ENCODE data around the gene SULT4A1.

The SULT4A1 gene

GRCh38 chr22:43802897-43803495 is 59.3 kb downstream of the SULT4A1 start:
- DNase-seq (ENCODE audit: low spot score): no peak

- no peak for DNase-seq (ENCODE audit: low spot score)
Measured at GRCh38 chr22:43800970-43801369, 61.3 kb downstream of the SULT4A1 start.

GRCh38 chr22:43798492-43798891 is 63.8 kb downstream of the SULT4A1 start:
- DNase-seq (ENCODE audit: low spot score): no peak

GRCh38 chr22:43796567-43796966 is 65.7 kb downstream of the SULT4A1 start:
- DNase-seq (ENCODE audit: low spot score): peak; percentile 60

- no peak for DNase-seq (ENCODE audit: low spot score)
Measured at GRCh38 chr22:43795320-43795719, 67.0 kb downstream of the SULT4A1 start.

GRCh38 chr22:43792905-43793304 is 69.4 kb downstream of the SULT4A1 start:
- no peak for DNase-seq (ENCODE audit: low spot score)

GRCh38 chr22:43789452-43789851 is 72.9 kb downstream of the SULT4A1 start:
- DNase-seq (ENCODE audit: low spot score): no peak

- DNase-seq (ENCODE audit: low spot score): no peak
Measured at GRCh38 chr22:43783777-43784176, 78.5 kb downstream of the SULT4A1 start.

- no peak for DNase-seq (ENCODE audit: low spot score)
Measured at GRCh38 chr22:43782448-43782847, 79.9 kb downstream of the SULT4A1 start.

- DNase-seq (ENCODE audit: low spot score): no peak
Measured at GRCh38 chr22:43777286-43777685, 85.0 kb downstream of the SULT4A1 start.

- no peak for DNase-seq (ENCODE audit: low spot score)
Measured at GRCh38 chr22:43776081-43776670, 86.1 kb downstream of the SULT4A1 start.

Data from pons (tissue), 1 donor.